SIG-M5 treated with dmso at 0.1 percent for 504 hours (cell line): ENCODE data around the gene PPIL6.

Experiments
- DNase-seq: peaks from one replicate; lab custom pipeline; 2025; ENCODE audit not compliant: unreplicated experiment; lab: John Stamatoyannopoulos, UW

The PPIL6 gene

DNA sequence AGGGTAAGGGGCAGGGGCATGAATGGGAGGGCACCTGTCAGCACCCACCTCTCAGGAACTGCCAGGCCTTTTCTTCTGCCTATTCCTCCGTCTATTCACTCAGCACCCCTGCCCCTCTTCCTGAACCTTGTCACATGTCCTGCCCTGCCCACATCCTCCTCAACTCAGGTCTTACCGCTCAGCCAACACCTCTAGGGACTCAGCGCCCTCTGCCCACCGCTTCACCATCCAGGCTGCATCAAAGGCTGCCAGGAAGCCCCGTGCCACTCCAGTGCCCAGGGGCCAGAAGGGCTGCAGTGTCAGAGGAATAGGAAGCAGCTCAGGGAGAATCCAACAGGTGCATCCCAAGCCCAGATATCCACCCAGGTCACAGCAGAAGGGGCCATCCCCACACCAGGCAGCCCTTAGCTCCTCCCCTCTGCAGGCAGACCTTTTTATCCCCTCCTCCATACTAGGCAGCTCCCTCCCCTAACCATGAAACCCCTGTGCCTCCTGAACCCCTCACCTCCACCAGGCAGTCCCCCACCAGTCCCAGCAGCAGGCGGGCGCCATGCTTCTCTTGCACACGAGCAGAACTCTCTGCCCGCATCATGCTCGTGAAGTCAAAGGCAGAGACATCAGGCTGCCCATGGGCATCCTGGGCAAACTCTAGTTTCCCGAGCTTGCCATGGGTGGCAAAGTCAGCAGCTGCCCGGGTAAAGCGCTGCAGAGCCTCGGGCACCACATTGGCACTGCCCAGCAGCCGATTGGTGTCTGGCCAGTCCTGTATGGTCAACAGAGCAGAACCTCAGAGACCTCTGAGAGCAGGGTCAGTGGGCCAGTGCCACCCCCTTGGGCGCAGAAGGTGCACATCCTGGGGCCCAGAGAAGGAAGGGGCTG, 9.6 kb upstream of the PPIL6 start:
- no peak for DNase-seq

DNA sequence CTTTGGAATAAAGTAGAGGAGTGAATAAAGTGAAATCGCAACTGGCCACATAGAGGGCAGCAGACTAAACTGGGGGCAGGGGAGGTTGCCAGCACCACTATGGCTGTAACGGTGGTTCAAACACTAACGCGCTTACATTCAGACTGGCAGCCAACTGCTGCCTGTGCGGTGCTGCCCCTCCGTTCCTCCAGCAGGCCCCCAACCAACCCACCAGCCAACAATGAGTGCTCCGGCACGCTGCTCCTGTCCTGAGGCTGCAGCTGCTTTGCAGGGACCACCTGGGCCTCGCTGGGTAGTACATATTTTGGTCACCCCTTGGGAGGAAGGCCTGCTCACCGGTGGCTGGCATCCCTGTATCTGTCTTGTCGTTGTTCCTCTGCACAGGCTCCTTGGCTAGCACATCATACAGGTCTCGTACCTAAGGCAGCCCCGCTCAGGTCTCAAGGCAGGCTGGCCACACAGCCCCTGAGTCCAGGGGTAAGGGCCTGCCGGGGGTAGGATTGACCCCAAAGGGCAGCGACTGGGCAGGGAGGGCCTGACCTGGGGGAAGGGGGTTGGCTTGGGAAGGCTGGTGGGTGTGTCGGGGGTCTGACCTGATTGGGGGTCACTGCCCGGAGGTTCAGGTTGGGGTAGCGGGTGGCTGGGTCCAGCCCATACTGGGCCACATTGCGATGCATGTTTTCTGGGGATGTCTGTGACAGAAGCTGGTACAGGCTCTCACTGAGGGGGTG, 8.8 kb upstream of the PPIL6 start:
- DNase-seq, result no peak

DNA sequence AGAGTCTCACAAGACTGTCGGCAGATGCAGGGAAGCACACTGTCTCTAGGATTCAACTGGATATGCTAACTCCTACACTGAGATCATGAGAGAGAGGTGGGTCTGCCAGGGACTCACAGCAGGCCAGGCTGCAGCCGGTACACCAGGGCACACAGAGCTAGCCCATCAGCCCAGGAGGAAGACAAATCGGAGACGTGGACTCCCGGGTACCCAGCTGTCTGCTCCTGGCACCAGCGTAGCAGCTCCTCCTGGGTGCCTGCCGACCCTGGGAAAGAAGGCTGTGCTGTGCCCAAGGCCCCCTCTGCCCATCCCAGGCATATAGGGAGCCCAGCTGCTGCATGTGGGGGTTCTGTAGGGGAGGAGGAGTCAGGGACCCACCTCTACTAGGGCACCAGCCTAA, 8.2 kb upstream of the PPIL6 start:
- DNase-seq, result no peak

DNA sequence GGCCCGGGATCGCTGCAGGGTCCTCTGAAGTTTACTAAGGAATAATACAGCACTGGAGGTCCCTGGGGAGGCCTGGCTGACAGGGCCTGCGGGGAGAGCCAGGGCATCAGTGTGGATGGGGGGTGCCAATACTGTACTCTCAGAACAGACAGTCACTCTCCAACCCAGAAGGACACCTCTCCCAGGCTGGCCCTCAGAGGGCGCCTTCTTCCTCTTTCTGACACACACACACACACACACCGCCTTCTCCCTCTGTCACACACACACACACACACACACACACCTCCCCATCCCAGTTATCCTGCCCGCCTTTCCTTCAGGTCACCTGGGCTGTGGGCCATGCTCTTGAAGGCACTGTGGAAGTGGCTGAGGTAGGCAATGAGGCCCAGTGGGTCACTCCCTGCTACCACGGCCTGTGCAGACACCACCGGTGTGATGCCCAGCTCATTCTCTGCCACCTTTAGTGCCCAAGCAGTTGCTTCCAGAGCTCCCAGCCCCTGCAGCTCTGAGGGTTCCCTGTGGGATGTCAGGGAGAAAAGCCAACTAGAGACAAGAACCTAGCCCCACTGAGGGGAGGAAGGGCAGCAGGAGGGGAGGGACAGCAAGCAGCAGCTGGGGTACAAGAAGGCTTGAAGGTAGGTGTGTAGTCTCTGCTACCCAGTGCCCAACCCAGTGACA, 7.6 kb upstream of the PPIL6 start:
- no peak for DNase-seq

DNA sequence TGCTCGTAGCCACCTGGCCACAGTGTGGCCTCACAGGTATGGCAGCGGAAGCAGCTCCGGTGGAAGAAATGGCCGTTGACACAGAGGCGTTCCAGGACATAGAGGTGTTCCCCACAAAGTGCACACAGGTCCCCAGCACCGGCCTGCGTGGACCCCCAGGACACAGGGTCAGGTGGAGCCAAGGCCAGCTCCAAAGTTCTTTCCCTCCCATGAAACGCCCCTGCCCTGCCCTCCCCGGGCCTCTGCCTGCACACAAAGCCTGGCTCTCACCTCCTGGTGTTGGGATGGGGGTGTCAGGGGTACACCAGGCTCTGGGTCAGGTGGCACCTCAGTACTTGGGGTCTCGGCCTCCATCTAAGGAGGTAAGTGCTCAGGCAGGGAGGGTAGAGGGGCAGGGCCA, 6.7 kb upstream of the PPIL6 start:
- no peak for DNase-seq

DNA sequence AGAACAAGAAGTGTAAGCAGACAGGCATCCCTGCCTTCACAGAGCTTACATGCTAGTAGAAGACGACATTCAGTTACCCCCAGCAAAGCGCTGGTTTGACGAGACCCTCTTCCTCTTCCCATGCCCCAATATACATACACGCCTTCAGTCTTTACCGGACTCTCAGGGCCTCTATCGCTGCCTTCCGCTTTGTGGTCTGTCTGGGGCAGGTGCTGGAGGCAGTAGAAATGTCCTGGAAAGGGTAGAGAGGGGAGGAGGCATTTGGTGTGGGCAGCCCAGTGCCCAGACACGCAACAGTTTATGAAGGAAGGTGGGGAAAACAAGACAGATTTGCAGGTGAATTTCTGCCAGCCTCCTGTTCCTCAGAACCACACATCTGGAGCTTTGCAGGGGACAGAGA, 6.1 kb upstream of the PPIL6 start:
- DNase-seq, result no peak

DNA sequence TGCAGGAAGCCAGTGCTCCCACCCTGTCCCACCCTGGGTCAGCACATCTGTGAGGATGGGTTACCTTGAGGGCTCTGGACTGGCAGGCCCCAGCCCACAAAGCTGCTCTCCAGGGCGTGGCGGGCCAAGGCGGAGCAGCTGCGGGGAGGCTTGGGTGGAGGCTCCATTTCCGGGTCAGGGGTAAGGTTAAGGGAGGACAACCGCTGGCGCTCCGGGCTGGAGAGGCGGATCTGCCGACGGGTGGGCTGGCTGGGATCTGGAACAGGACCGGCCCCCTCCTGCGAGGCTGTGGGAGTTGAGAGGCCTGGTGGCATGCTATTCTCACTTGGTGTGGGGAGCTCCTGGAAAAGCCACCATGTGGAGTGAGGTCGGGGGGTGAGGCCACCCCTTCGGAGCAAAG, 5.6 kb upstream of the PPIL6 start:
- no peak for DNase-seq

DNA sequence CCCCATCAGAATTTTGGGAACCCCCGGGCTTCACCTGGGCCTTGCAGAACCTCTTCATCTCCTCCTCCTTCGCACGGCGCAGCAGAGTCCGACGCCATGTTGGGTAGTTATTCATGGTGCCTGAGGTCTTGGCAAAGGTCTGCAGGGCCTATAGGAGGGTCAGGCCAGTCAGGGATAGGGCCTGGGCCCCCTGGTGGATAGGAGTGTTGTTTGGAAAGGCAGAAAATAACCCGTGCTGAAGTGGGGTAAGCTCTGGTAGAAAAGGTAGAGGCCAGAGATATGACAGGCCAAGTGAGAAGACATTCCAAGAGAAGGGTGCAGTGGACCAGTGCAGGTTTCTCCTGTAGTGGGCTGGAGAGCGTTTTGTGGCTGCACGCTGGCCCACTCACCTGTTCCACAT, 5.0 kb upstream of the PPIL6 start:
- no peak for DNase-seq

DNA sequence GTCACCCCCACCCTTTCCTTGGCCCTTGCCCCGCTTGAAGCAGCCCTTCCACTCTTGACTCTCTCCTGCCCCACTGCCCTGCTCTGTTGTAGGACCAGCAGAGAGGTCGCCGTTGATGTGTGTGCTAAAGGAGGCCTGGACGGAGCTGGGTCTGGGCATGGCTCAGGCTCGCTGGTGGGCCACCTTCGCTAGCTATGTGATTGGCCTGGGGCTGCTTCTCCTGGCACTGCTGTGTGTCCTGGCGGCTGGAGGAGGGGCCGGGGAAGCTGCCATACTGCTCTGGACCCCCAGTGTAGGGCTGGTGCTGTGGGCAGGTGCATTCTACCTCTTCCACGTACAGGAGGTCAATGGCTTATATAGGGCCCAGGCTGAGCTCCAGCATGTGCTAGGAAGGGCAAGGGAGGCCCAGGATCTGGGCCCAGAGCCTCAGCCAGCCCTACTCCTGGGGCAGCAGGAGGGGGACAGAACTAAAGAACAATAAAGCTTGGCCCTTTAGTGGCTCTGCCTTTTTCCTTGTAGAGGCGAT, 3.1 kb upstream of the PPIL6 start:
- no peak for DNase-seq

DNA sequence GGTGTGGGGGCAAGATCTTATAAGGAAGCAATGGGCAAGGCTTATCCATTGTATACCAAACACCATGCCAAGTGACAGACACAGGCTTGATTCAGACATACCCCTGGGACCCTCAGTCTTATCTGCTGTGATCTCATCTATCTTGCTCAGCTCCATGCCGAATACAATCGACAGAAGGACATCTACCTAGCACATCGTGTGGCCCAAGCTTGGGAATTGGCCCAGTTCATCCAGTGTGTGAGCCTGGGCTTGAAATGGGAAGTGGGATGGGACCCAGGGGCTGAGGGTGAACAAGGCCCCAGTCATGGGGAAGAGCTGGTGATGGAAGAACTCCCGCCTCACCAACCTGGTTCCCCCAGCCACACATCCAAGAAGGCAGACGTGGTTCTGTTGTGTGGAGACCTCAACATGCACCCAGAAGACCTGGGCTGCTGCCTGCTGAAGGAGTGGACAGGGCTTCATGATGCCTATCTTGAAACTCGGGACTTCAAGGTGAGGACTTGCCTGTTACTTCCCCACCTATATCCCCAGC, 2.0 kb upstream of the PPIL6 start:
- no peak for DNase-seq

DNA sequence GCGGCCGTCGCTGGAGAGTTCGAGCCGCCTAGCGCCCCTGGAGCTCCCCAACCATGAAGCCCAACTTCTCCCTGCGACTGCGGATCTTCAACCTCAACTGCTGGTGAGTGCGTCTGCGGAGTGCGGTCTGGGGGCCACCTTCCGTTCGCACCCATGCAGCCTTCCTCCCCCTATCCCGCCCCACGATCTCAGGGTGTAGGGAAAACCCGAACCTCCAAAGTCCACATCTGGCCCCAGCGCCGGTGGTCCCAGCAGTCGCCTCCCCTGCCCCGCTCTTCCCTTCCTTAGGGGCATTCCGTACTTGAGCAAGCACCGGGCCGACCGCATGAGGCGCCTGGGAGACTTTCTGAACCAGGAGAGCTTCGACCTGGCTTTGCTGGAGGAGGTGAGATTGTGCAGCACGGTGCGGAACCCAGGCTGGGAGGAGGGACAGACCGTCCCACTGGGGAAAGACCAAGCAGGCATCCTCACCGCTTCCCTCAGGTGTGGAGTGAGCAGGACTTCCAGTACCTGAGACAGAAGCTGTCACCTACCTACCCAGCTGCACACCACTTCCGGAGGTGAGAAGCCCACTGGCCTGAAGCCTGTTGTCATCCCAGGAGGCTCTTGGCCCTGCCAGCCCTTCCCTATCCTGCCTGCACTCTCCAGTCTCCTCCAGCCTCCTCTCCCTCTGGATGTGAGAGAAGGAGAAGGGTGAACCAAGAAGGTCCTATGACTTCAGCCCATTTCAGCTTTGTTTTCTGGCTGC, 815 bp upstream of the PPIL6 start:
- DNase-seq, result peak; percentile 66

DNA sequence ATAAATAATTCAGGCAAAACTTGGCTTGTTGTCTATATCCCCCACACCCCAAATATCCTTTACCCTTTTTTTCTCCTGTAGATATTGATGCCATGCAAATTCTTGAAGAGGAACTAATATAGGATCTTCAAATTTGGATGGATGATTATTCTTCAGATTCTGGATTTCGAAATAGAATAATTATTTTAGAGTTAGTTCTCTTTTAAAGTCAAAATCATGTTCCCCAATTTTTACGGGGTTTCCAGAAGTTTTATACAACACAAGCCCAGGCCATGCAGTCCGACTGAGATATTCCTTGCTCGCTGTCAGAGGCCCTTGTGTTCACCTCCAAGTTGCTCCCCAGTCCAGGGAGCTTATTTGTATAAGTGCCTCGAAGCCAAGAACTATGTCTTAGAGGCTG, 4.4 kb downstream of the PPIL6 start:
- no peak for DNase-seq

DNA sequence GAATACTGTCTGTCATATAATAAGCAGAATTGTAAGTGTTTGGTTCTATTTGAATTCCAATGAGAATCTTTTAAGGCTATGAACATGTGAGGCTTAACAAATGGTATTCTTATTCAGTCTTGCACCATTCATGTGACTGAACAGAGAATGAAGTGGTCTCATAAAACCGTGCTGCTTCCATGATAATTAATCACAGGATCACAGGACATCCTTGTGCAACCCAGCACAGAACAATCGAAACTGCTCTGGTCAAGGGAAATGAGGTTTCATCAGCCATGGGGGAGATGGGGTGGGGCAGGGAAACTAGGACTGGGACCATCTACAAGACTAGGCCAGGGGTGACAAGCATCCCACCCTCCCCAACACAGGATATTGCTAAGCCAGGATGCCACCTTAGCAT, 6.0 kb downstream of the PPIL6 start:
- no peak for DNase-seq

DNA sequence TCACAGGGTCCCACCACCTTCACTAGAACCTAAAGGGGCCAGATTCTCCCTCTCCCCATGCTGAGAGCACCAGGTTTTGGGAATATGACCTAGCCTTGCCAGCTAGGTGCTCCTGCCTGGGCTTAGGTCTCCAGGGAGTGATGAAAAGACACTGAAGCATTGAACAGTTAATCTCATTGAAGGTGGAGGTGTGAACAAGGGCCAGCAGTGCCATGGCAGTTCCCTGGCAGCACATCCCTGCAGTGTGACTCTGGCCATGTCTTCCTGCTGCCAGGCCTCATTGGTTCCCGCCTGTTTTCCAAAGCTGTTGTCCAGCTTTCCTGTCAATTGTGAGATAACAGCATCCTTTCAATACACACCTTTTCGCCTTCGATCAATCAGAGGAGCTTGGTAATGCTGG, 10.9 kb downstream of the PPIL6 start:
- no peak for DNase-seq

DNA sequence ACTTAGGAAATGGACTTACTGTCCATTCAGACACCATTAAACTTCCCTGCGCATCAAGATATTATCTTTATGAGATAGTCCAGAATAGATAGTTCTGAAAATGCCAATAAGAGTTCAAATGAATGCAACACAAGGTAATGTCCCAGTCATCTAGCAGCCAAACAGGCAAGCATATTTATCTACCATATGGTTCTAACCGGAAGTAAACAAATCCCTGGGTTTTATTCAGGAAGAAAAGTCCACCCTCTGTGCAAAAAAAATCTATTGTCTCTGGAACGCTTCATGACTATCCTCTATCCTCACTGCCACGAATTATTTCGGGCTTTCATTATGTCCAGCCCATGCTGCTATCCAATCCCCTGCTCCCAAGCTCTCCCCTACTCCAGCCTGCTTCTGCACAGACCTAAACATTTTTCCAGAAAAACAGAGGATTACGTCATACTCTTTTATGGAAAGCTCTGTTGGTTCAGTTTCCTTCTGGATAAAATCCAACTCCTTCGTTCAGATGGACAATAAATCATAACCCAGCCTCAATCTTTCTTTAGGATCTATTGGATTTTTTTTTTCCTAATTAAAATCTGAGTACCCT, 11.4 kb downstream of the PPIL6 start:
- DNase-seq, result no peak

DNA sequence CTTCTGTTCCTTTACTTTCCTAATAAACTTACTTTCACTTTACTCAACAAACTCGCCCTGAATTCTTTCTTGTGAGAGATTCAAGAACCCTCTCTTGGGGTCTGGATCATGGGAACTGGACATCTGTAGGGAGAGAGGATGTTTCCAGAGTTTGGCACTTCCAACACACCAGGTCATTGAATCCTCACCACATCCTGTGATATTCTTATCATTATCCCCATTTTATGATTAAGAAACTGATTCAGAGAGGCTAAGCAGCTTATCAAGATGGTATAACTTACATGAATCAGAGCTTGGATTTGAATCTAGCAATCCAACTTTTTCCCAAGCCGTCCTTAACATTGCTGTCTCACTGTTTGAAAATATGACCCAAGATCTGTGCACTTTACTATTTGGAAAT, 15.5 kb downstream of the PPIL6 start:
- DNase-seq, result no peak

DNA sequence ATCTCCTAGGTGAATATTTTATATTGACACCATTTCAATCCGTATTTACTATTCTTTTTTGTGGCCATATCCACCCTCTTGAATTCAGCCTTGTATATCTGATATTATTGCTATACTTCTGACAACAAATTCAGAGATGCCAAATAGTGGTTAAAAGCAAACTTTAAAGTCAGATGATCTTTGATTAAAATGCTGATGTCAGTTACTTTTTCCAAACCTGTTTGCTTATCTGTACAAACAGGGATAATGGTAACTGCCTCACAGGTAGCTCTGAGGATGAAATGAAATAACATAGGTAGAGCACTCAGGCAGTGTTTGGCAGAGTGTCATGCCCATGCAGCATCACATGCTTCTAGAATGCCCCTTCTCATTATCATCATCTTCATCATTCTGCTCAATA, 19.2 kb downstream of the PPIL6 start:
- no peak for DNase-seq

DNA sequence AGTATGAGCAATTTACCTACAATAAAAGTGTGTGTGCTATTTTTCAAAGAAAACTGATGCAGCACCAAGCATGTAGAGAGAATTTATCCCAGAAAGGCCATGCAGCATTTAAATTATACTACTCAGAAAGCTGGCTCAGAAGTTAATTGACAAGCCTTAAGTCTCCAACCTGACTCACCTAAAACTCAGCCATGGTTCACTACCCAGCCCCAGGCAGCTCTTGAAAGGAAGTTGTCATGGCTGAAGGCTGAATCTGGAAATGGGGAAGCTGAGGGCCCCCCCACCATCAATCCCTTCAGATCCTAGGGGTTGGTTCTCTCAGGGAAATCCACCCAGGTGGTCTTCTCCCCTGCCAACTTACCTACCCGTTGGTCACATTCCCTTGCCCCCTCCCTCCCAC, 19.7 kb downstream of the PPIL6 start:
- DNase-seq, result no peak

DNA sequence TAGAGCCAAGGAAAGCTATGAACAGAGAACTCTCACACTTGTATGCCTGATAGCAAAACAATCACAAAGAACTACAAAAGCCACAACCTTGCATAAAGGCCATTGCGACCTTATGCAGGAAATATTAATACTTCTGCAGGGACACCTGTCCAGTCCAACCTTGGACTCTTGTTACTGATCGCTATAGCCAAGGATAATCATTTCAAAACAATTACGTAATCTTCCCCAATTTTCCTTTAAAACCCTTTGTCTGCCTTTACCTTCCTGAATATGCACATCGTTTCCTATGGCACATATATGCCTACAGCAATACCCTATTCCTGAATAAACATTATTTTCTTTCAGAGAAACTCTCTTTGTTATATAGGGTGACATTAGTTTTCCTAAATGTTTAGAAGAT, 22.8 kb downstream of the PPIL6 start:
- DNase-seq, result no peak

DNA sequence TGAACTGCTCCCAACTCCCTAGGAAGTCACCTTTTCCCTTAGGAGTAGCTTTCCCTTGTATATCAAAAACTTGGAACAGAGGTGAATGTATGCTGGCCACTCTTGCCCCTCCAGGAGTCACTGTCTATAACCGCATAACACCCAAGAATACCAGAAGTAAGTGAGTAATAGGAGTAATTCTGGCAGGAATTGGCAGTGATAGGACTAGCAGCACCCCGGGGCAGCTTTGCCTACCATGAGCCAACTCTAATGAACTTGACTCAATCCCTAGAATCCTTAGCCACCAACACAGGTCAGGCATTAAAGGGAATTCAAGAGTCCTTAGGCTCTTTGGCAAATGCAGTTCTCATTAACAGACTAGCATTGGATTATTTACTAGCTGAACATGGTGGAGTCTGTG, 29.4 kb downstream of the PPIL6 start:
- no peak for DNase-seq
